Left lung (tissue), 10 donors: Measurements from ENCODE around the gene PLAAT1. TPM values are rescaled to one million over a fixed set of nuclear protein-coding genes. Genes with fewer than 3 reads are reported as not detected.

ENCODE experiments used
- ATAC-seq: fragments of 200-7000 bp; cut with Tn5 transposase; one replicate; pipeline ENCODE4 v1.9.1; 2020; ENCODE audit warnings: moderate library complexity
- DNase-seq, 4 donors: peaks; one replicate each; pipeline ENCODE4 v3.0.0-alpha.2; 2013 to 2020
- H3K27ac ChIP-seq, 2 donors: fragments of 200-600 bp; sonication (generic) in 1 of 2; one replicate each; pipeline versions ENCODE4 v1.5.0 to v1.8.0; 2020 to 2021
- H3K27me3 ChIP-seq, 2 donors: fragments of 200-600 bp; sonication (generic) in 1 of 2; one replicate each; pipeline versions ENCODE4 v1.5.0 to v1.8.0; 2020 to 2021
- H3K36me3 ChIP-seq, 2 donors: fragments of 200-600 bp; sonication (generic) in 1 of 2; one replicate each; pipeline versions ENCODE4 v1.5.0 to v1.8.0; 2020 to 2021
- H3K4me1 ChIP-seq, 2 donors: fragments of 200-600 bp; one replicate each; pipeline ENCODE4 v1.8.0; 2021
- H3K4me3 ChIP-seq, 2 donors: fragments of 200-600 bp; sonication (generic) in 1 of 2; one replicate each; pipeline versions ENCODE4 v1.5.0 to v1.8.0; 2020 to 2021; ENCODE audit warnings: mild to moderate bottlenecking in 1 of 2
- H3K9me3 ChIP-seq, 2 donors: fragments of 200-600 bp; sonication (generic) in 1 of 2; one replicate each; pipeline versions ENCODE4 v1.5.0 to v1.8.0; 2020 to 2021
- CTCF ChIP-seq, 2 donors: fragments of 200-600 bp; sonication (generic) in 1 of 2; IDR thresholded peaks; one replicate each; pipeline versions ENCODE4 v1.5.0 to v1.8.0; 2021; ENCODE audit warnings: antibody characterized with exemption in 2 of 2
- intact Hi-C, 2 donors: fragments of 100-400 bp; cut with DNase I; formaldehyde crosslinking; loops; one replicate each; pipeline versions ENCODE4 v1.11.2 to v1.14.2; 2022
- polyA plus RNA-seq, 6 donors: library from polyadenylated mRNA; unstranded; fragments of 120-200 nt; gene quantifications; one replicate each; pipeline ENCODE4 v1.2.1, GENCODE V29; 2013; ENCODE audit not compliant: insufficient read length in 6 of 6
- total RNA-seq, 2 donors: library from RNA; stranded (reverse); fragmentation: NEBNext Ultra II Directional; extraction: Animal tissue kit (Norgen Biotek cat#: 25700); gene quantifications; one replicate each; pipeline ENCODE4 v1.2.1, GENCODE V29; 2021
- donor health status: DM: no; HTN: yes; CAD: no.
- donor health status: DM: no; HTN: no; CAD: no.

Gene PLAAT1
- total and polyA plus RNA-seq, 8 donors: 0.20 to 0.95 (median 0.51) TPM; not detected in 1

- intact Hi-C loops: no loop called here
- no peaks in the 10 kb centered on the region for H3K4me1 ChIP-seq
- TF ChIP-seq CTCF (IDR thresholded peaks at IDR 0.05): no peak
These were observed 56.4 kb downstream of the PLAAT1 start for GRCh38 chr3:193297421-193297820.

GRCh38 chr3:193301433-193301832 lies 60.4 kb downstream of the PLAAT1 start:
- ATAC-seq: peak; percentile 44
- no peak for DNase-seq
- H3K4me3 ChIP-seq: no peak overlapping the region
- H3K4me1 ChIP-seq: no peaks in the 10 kb centered on the region
- H3K36me3 ChIP-seq: no peaks in the 10 kb centered on the region
- intact Hi-C loops: no loop called here
- H3K27ac ChIP-seq: no peak overlapping the region
- H3K9me3 ChIP-seq: no peaks in the 10 kb centered on the region
- no peak for TF ChIP-seq CTCF (IDR thresholded peaks at IDR 0.05)
- no peaks in the 10 kb centered on the region for H3K27me3 ChIP-seq

More at GRCh38 chr3:193297421-193297820, 56.4 kb downstream of the PLAAT1 start:
- peaks cover 0 to 6% of the 10 kb centered on the region in 2 donors for H3K9me3 ChIP-seq
- no peak overlapping the region for H3K27ac ChIP-seq
- no peaks in the 10 kb centered on the region for H3K27me3 ChIP-seq
- DNase-seq: no peak
- H3K36me3 ChIP-seq: no peaks in the 10 kb centered on the region
- H3K4me3 ChIP-seq: no peak overlapping the region
- ATAC-seq: no peak

- Histone ChIP-seq H3K4me3 (no peak overlapping the region), H3K27ac (no peak overlapping the region), H3K27me3 (no peaks in the 10 kb centered on the region), H3K4me1 (no peaks in the 10 kb centered on the region), H3K36me3 (no peaks in the 10 kb centered on the region), H3K9me3 (no peaks in the 10 kb centered on the region)
- DNase-seq (no peak), ATAC-seq (no peak)
- TF ChIP-seq CTCF (IDR thresholded peaks at IDR 0.05): no peak
- intact Hi-C loops: no loop called here
These were observed 64.3 kb downstream of the PLAAT1 start for GRCh38 chr3:193305356-193305755.

- H3K27ac ChIP-seq: no peak overlapping the region
- no peaks in the 10 kb centered on the region for H3K4me1 ChIP-seq
- no peaks in the 10 kb centered on the region for H3K9me3 ChIP-seq
- DNase-seq (no peak), ATAC-seq (no peak)
- no peaks in the 10 kb centered on the region for H3K27me3 ChIP-seq
- intact Hi-C loops: no loop called here
- H3K36me3 ChIP-seq: no peaks in the 10 kb centered on the region
- TF ChIP-seq CTCF (IDR thresholded peaks at IDR 0.05): no peak
- H3K4me3 ChIP-seq: no peak overlapping the region
These were observed 70.1 kb downstream of the PLAAT1 start for GRCh38 chr3:193310914-193311723.

- intact Hi-C loops: no loop called here
- no peak for ATAC-seq
- H3K4me1 ChIP-seq: no peaks in the 10 kb centered on the region
- H3K4me3 ChIP-seq: no peak overlapping the region
- H3K27me3 ChIP-seq: no peaks in the 10 kb centered on the region
- H3K9me3 ChIP-seq: no peaks in the 10 kb centered on the region
- no peak for TF ChIP-seq CTCF (IDR thresholded peaks at IDR 0.05)
- H3K36me3 ChIP-seq: no peaks in the 10 kb centered on the region
- no peak for DNase-seq
- H3K27ac ChIP-seq: no peak overlapping the region
These were observed 72.3 kb downstream of the PLAAT1 start for GRCh38 chr3:193313061-193313958.
